Measurements from ENCODE around the gene SERGEF. TPM values are rescaled to one million over a fixed set of nuclear protein-coding genes. Genes with fewer than 3 reads are reported as not detected.

The SERGEF gene
- polyA plus RNA-seq, 3 donors = 14.3 to 33.7 (median 33.3) TPM

GRCh38 chr11:17890325-17890724 lies 122.5 kb downstream of the SERGEF start:
- Mint-ChIP-seq H3K27ac (no peak overlapping the region), H3K27me3 (ENCODE audit: low read depth in 3 of 3) (peaks cover 0 to 2% (median 0%) of the 10 kb centered on the region in 3 donors), H3K4me1 (no peaks in the 10 kb centered on the region), H3K9me3 (no peaks in the 10 kb centered on the region), H3K36me3 (peaks cover 6 to 23% of the 10 kb centered on the region in 2 donors), H3K4me3 (no peak overlapping the region)
- Histone ChIP-seq H2AFZ (ENCODE audit: insufficient read depth, low read depth, low read length, poor library complexity, severe bottlenecking) (no peak overlapping the region), H3K27ac (ENCODE audit: low read depth in 1 of 2, low read length in 2 of 2) (no peak overlapping the region), H3K79me2 (ENCODE audit: insufficient read depth, low read length) (no peaks in the 10 kb centered on the region), H3K36me3 (replicated peaks in 1 of 2; ENCODE audit: control insufficient read depth in 1 of 2, insufficient read depth in 2 of 2, low read length in 2 of 2) (peaks cover 0 to 10% of the 10 kb centered on the region in 2 donors), H3K27me3 (ENCODE audit: control insufficient read depth in 2 of 2, insufficient read depth in 2 of 2, low read length in 2 of 2) (no peaks in the 10 kb centered on the region), H3K4me3 (replicated peaks in 1 of 3; ENCODE audit: low read depth in 2 of 3, low read length in 3 of 3) (no peak overlapping the region), H4K20me1 (ENCODE audit: insufficient read depth, low read length) (no peaks in the 10 kb centered on the region), H3K9ac (ENCODE audit: insufficient read depth, low read length, poor library complexity, severe bottlenecking) (no peak overlapping the region), H3K4me2 (replicated peaks; ENCODE audit: extremely low read depth, low read length, poor library complexity, severe bottlenecking) (no peak overlapping the region), H3K4me1 (ENCODE audit: control insufficient read depth in 1 of 2, insufficient read depth in 2 of 2, low read length in 2 of 2) (no peaks in the 10 kb centered on the region), H3K9me3 (replicated peaks in 1 of 2; ENCODE audit: control insufficient read depth in 1 of 2, insufficient read depth in 1 of 2, low read length in 2 of 2) (no peaks in the 10 kb centered on the region)
- no CpG with 5 or more reads among the region's 5 CpGs for WGBS (ENCODE audit: insufficient coverage)
- TF ChIP-seq CTCF (IDR thresholded peaks at IDR 0.05) = no peak
- no peak for DNase-seq
- intact Hi-C loops (cut with micrococcal nuclease) = no loop called here

GRCh38 chr11:17887779-17888178 lies 125.1 kb downstream of the SERGEF start:
- TF ChIP-seq CTCF (IDR thresholded peaks at IDR 0.05) = no peak
- Histone ChIP-seq H3K79me2 (ENCODE audit: insufficient read depth, low read length) (no peaks in the 10 kb centered on the region), H2AFZ (ENCODE audit: insufficient read depth, low read depth, low read length, poor library complexity, severe bottlenecking) (no peak overlapping the region), H3K4me3 (replicated peaks in 1 of 3; ENCODE audit: low read depth in 2 of 3, low read length in 3 of 3) (no peak overlapping the region), H3K36me3 (replicated peaks in 1 of 2; ENCODE audit: control insufficient read depth in 1 of 2, insufficient read depth in 2 of 2, low read length in 2 of 2) (peaks cover 0 to 10% of the 10 kb centered on the region in 2 donors), H4K20me1 (ENCODE audit: insufficient read depth, low read length) (no peaks in the 10 kb centered on the region), H3K4me1 (ENCODE audit: control insufficient read depth in 1 of 2, insufficient read depth in 2 of 2, low read length in 2 of 2) (no peaks in the 10 kb centered on the region), H3K4me2 (replicated peaks; ENCODE audit: extremely low read depth, low read length, poor library complexity, severe bottlenecking) (no peak overlapping the region), H3K9me3 (replicated peaks in 1 of 2; ENCODE audit: control insufficient read depth in 1 of 2, insufficient read depth in 1 of 2, low read length in 2 of 2) (no peaks in the 10 kb centered on the region), H3K27me3 (ENCODE audit: control insufficient read depth in 2 of 2, insufficient read depth in 2 of 2, low read length in 2 of 2) (no peaks in the 10 kb centered on the region), H3K9ac (ENCODE audit: insufficient read depth, low read length, poor library complexity, severe bottlenecking) (no peak overlapping the region), H3K27ac (ENCODE audit: low read depth in 1 of 2, low read length in 2 of 2) (no peak overlapping the region)
- H3K4me1 Mint-ChIP-seq = no peaks in the 10 kb centered on the region
- 100% methylated on average over 5 of the region's 11 CpGs for WGBS (ENCODE audit: insufficient coverage)
- no peaks in the 10 kb centered on the region for H3K9me3 Mint-ChIP-seq
- no peak overlapping the region for H3K4me3 Mint-ChIP-seq
- H3K27ac Mint-ChIP-seq = no peak overlapping the region
- intact Hi-C loops (cut with micrococcal nuclease) = no loop called here
- H3K27me3 Mint-ChIP-seq (ENCODE audit: low read depth in 3 of 3) = peaks cover 0 to 2% (median 0%) of the 10 kb centered on the region in 3 donors
- no peak for DNase-seq
- H3K36me3 Mint-ChIP-seq = peaks cover 6 to 19% of the 10 kb centered on the region in 2 donors

Measured in CD14-positive monocyte (primary cell).